Naive B cell (primary cell): ENCODE measurements around the gene TTLL11. TPM values are rescaled to one million over a fixed set of nuclear protein-coding genes. Genes with fewer than 3 reads are reported as not detected.

Experiments
- ATAC-seq, 2 donors: fragments of 150-1000 bp; cut with Tn5 transposase; 2 replicates each; pipeline ENCODE4 v1.10.0; 2021; ENCODE audit warnings: low read depth in 2 of 2, mild to moderate bottlenecking in 2 of 2, moderate library complexity in 2 of 2
- DNase-seq: peaks from one replicate; pipeline ENCODE4 v3.0.0; 2022
- H3K27ac Mint-ChIP-seq, 6 donors: one replicate each; pipeline ENCODE4 v1.8.0; 2020 to 2022; ENCODE audit warnings: mild to moderate bottlenecking in 6 of 6, mixed read lengths in 6 of 6, moderate library complexity in 5 of 6, inconsistent platforms in 2 of 6
- H3K27me3 Mint-ChIP-seq, 3 donors: one replicate each; pipeline ENCODE4 v1.8.0; 2021 to 2022; ENCODE audit warnings: mixed read lengths in 3 of 3, mild to moderate bottlenecking in 1 of 3
- H3K36me3 Mint-ChIP-seq, 2 donors: one replicate each; pipeline ENCODE4 v1.8.0; 2020 to 2022; ENCODE audit warnings: mixed read lengths in 2 of 2, inconsistent platforms in 1 of 2, mild to moderate bottlenecking in 1 of 2
- H3K4me1 Mint-ChIP-seq, 3 donors: one replicate each; pipeline ENCODE4 v1.8.0; 2020 to 2022; ENCODE audit warnings: mixed read lengths in 3 of 3, inconsistent platforms in 1 of 3, mild to moderate bottlenecking in 1 of 3, moderate library complexity in 1 of 3
- H3K4me3 Mint-ChIP-seq, 8 donors: one replicate each; pipeline ENCODE4 v1.8.0; 2020 to 2022; ENCODE audit warnings: mild to moderate bottlenecking in 8 of 8, mixed read lengths in 8 of 8, moderate library complexity in 8 of 8, inconsistent platforms in 2 of 8
- H3K9me3 Mint-ChIP-seq, 7 donors: one replicate each; pipeline ENCODE4 v1.8.0; 2020 to 2022; ENCODE audit warnings: mixed read lengths in 7 of 7, mild to moderate bottlenecking in 5 of 7, inconsistent platforms in 2 of 7, moderate library complexity in 1 of 7
- polyA plus RNA-seq, 6 donors: library from polyadenylated mRNA; unstranded; fragments of 300-500 nt; fragmentation: Illumina TruSeq; gene quantifications; one replicate each; pipeline ENCODE4 v1.2.3, GENCODE V29; 2021; ENCODE audit warnings: low read depth in 6 of 6

The TTLL11 gene
- polyA plus RNA-seq, 6 donors from 2014 or later, result 3.3 to 10.9 (median 5.1) TPM

GRCh38 chr9:121842612-121842978 lies 250.5 kb downstream of the TTLL11 start:
- Mint-ChIP-seq H3K4me1 (no peaks in the 10 kb centered on the region), H3K9me3 (peaks cover 5 to 19% (median 13%) of the 10 kb centered on the region in 7 donors), H3K36me3 (peaks cover 10 to 22% of the 10 kb centered on the region in 2 donors), H3K4me3 (no peak overlapping the region), H3K27ac (no peak overlapping the region), H3K27me3 (peaks cover 3 to 25% (median 10%) of the 10 kb centered on the region in 3 donors)
- DNase-seq, result no peak
- no peak for ATAC-seq

- H3K27ac Mint-ChIP-seq, result no peak overlapping the region
- peaks cover 3 to 25% (median 10%) of the 10 kb centered on the region in 3 donors for H3K27me3 Mint-ChIP-seq
- ATAC-seq (no peak), DNase-seq (no peak)
- H3K4me1 Mint-ChIP-seq, result no peaks in the 10 kb centered on the region
- H3K4me3 Mint-ChIP-seq, result no peak overlapping the region
- peaks cover 5 to 18% (median 13%) of the 10 kb centered on the region in 7 donors for H3K9me3 Mint-ChIP-seq
- peaks cover 10 to 22% of the 10 kb centered on the region in 2 donors for H3K36me3 Mint-ChIP-seq
Observed at GRCh38 chr9:121841771-121842611, 251.1 kb downstream of the TTLL11 start.

- H3K27ac Mint-ChIP-seq, result no peak overlapping the region
- H3K9me3 Mint-ChIP-seq, result peaks cover 5 to 18% (median 13%) of the 10 kb centered on the region in 7 donors
- ATAC-seq (no peak), DNase-seq (no peak)
- H3K4me1 Mint-ChIP-seq, result no peaks in the 10 kb centered on the region
- H3K36me3 Mint-ChIP-seq, result peaks cover 10 to 22% of the 10 kb centered on the region in 2 donors
- peaks cover 3 to 21% (median 10%) of the 10 kb centered on the region in 3 donors for H3K27me3 Mint-ChIP-seq
- peak overlapping the region in 1 of 8 donors; percentile 21 for H3K4me3 Mint-ChIP-seq
Observed at GRCh38 chr9:121840838-121841760, 252.0 kb downstream of the TTLL11 start.

- Mint-ChIP-seq H3K4me3 (no peak overlapping the region), H3K4me1 (no peaks in the 10 kb centered on the region), H3K36me3 (peaks cover 10 to 13% of the 10 kb centered on the region in 2 donors), H3K27ac (no peak overlapping the region), H3K27me3 (peaks cover 3 to 12% (median 10%) of the 10 kb centered on the region in 3 donors), H3K9me3 (peaks cover 5 to 12% (median 9%) of the 10 kb centered on the region in 7 donors)
- no peak for DNase-seq
- ATAC-seq, result no peak
Observed at GRCh38 chr9:121839726-121840500, 253.2 kb downstream of the TTLL11 start.

- Mint-ChIP-seq H3K36me3 (peaks cover 1 to 3% of the 10 kb centered on the region in 2 donors), H3K4me3 (no peak overlapping the region), H3K9me3 (peaks cover 0 to 3% (median 1%) of the 10 kb centered on the region in 7 donors), H3K27ac (no peak overlapping the region), H3K4me1 (no peaks in the 10 kb centered on the region), H3K27me3 (peaks cover 3 to 4% (median 3%) of the 10 kb centered on the region in 3 donors)
- no peak for DNase-seq
- no peak for ATAC-seq
Observed at GRCh38 chr9:121838746-121839669, 254.1 kb downstream of the TTLL11 start.

GRCh38 chr9:121837113-121837961 lies 255.8 kb downstream of the TTLL11 start:
- ATAC-seq (no peak), DNase-seq (no peak)
- Mint-ChIP-seq H3K9me3 (no peaks in the 10 kb centered on the region), H3K4me3 (no peak overlapping the region), H3K36me3 (no peaks in the 10 kb centered on the region), H3K27ac (no peak overlapping the region), H3K27me3 (peaks cover 0 to 3% (median 0%) of the 10 kb centered on the region in 3 donors), H3K4me1 (no peaks in the 10 kb centered on the region)

- H3K36me3 Mint-ChIP-seq, result no peaks in the 10 kb centered on the region
- DNase-seq (no peak), ATAC-seq (no peak)
- H3K9me3 Mint-ChIP-seq, result no peaks in the 10 kb centered on the region
- no peak overlapping the region for H3K27ac Mint-ChIP-seq
- H3K27me3 Mint-ChIP-seq, result no peaks in the 10 kb centered on the region
- no peak overlapping the region for H3K4me3 Mint-ChIP-seq
- H3K4me1 Mint-ChIP-seq, result no peaks in the 10 kb centered on the region
Observed at GRCh38 chr9:121836366-121836885, 256.7 kb downstream of the TTLL11 start.

- ATAC-seq (no peak), DNase-seq (no peak)
- Mint-ChIP-seq H3K27me3 (no peaks in the 10 kb centered on the region), H3K27ac (no peak overlapping the region), H3K9me3 (no peaks in the 10 kb centered on the region), H3K36me3 (no peaks in the 10 kb centered on the region), H3K4me3 (no peak overlapping the region), H3K4me1 (no peaks in the 10 kb centered on the region)
Observed at GRCh38 chr9:121835587-121836365, 257.3 kb downstream of the TTLL11 start.

GRCh38 chr9:121833061-121833460 lies 260.0 kb downstream of the TTLL11 start:
- ATAC-seq (no peak), DNase-seq (no peak)
- Mint-ChIP-seq H3K27ac (no peak overlapping the region), H3K36me3 (no peaks in the 10 kb centered on the region), H3K9me3 (no peaks in the 10 kb centered on the region), H3K4me1 (no peaks in the 10 kb centered on the region), H3K27me3 (no peaks in the 10 kb centered on the region), H3K4me3 (peak overlapping the region in 1 of 8 donors; percentile 5)

- H3K4me1 Mint-ChIP-seq, result no peaks in the 10 kb centered on the region
- H3K27ac Mint-ChIP-seq, result no peak overlapping the region
Observed at GRCh38 chr9:121831869-121832268, 261.2 kb downstream of the TTLL11 start.

More at GRCh38 chr9:121831869-121832268, 261.2 kb downstream of the TTLL11 start:
- no peak overlapping the region for H3K4me3 Mint-ChIP-seq
- DNase-seq, result no peak
- no peaks in the 10 kb centered on the region for H3K36me3 Mint-ChIP-seq
- no peaks in the 10 kb centered on the region for H3K9me3 Mint-ChIP-seq
- ATAC-seq, result no peak
- H3K27me3 Mint-ChIP-seq, result no peaks in the 10 kb centered on the region
